HG03108 (cell line): Measurements from ENCODE around the gene KRT78.

Experiments
- ATAC-seq: cut with Tn5 transposase; IDR thresholded peaks from one replicate; pipeline ENCODE4 v1.9.1; 2021; ENCODE audit warnings: moderate library complexity; ENCODE audit not compliant: unreplicated experiment

KRT78 gene

DNA sequence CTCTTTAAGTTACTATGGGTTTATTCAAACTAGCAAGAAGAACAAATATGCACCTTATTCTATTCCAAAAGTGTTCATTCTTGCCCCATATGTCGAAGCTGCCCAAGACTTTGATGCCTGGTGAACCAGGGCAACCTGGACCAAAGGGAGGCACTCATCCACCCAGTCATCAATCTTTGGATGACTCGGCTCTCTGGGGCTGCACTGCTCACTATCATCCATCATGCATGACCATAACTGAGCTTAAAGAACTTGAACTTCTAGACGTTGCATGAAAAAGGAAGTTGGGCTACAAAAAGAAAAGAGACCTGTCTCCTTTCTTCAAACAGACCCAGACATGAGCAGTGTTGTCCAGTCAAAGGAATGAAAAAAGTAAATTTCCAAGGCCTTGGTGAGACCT, 36.0 kb downstream of the KRT78 start:
- ATAC-seq, result no peak

DNA sequence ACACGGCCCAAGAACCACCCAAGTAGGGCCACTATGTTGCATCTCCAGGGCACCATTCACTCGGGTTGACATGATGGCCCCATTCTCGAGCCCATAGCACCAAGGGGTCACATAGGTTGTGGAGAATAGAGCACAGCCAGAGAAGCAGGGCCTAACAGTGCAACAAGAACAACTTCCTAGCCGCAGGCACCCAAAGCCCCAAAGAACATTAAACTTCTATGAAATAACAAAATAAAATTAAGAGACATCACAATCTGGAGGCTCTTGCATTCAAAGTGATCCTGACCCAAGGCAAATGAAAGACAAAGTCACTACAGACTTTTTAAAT, 36.8 kb downstream of the KRT78 start:
- no peak for ATAC-seq

DNA sequence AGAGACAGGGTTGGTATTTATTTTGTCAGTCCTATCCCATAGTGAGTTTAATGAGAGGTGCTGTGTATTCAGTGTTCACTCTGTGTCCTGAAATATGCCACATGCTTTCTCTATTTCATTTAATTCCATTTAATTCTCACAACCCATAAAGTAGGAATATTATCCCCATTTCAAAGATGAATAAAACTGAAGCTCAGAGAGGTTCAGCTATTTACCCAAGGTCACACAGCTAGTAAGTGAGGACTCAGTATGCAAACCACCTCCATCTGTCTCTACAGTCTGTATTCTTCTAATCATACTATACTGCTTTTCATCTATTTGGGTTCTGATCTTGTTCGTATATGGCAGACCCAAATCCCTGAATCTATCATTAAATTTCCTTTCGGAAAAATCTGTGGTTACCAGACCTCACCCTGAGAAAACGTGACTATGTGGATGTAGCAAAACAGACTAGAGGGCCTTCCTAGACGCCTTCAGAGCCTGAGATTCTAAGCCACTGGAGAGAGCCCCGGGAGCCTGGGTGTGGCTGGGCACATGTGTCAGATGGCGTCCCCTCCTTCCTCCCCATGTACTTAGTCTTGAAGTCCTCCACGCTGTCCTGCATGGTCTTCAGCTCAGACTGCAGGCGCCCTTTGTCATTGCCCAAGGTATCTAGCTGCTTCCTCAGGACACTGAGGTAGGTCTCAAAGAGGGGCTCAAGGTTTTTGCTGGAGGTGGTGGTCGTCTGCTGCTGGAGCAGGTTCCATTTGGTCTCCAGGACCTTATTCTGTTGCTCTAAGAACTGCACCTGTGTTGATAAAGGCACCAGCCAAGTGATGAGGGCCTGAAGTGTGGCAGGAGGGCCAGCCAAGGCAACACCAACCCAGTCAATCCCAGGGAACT, 37.4 kb downstream of the KRT78 start:
- no peak for ATAC-seq

- no peak for ATAC-seq
These were observed 38.2 kb downstream of the KRT78 start for GRCh38 chr12:52810554-52810953.

DNA sequence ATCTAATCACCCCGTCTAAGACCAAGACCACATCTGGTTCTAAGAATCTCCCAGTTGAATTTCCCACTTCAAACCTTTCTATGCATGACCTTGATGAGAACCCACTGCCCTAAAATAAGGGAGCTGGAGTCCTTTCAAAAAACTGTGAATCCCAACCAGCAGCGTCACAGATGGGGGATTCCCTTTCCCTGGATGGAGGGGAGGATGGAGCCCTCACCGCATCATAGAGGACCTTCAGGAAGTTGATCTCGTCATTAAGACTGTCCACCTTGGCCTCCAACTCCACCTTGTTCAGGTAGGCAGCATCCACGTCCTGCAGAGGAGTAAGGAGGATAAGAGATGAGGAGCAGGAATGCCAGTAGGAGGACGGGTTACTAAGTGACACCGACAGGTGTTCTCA, 39.6 kb downstream of the KRT78 start:
- no peak for ATAC-seq

- ATAC-seq, result no peak
These were observed 40.1 kb downstream of the KRT78 start for GRCh38 chr12:52808573-52809160.

DNA sequence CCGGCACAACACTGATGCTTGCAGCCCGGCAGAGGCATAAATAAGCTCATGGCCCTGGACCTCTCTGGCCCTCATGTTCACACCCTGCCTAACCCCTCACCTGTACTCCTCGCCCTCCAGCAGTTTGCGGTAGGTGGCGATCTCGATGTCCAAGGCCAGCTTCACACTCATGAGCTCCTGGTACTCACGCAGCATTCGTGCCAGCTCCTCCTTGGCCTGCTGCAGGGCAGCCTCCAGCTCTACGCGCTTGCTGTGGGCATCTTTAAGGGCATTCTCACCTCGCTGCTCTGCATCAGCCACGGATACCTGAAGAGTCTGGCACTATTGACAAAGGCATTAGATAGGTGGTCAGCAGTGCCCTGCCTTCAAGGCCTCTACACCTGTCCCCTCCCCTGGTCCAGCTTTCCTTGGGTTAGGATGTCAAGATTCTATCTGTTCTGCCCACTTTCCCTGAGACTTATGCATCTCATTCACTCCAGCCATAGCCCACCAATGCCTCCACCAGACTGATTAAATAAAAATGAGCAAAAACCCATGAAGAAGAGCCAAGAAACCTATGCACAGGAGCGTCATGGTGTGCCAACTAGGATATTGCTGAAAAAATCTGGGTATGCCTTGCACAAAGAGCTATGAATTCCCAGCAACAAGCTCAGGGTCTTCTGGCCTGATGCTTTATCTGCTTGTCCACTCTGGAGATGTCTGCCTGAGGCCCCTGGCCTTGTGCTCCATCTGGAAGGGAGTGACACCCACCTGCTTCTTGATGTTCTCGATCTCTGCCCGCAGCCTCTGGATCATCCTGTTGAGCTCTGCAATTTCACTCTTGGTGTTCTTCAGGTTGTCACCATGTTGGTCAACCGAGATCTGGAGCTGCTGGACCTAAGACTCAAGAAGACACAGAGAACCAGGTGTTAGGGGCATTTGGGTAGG, 41.0 kb downstream of the KRT78 start:
- ATAC-seq, result no peak

- no peak for ATAC-seq
These were observed 41.8 kb downstream of the KRT78 start for GRCh38 chr12:52806821-52807543.

DNA sequence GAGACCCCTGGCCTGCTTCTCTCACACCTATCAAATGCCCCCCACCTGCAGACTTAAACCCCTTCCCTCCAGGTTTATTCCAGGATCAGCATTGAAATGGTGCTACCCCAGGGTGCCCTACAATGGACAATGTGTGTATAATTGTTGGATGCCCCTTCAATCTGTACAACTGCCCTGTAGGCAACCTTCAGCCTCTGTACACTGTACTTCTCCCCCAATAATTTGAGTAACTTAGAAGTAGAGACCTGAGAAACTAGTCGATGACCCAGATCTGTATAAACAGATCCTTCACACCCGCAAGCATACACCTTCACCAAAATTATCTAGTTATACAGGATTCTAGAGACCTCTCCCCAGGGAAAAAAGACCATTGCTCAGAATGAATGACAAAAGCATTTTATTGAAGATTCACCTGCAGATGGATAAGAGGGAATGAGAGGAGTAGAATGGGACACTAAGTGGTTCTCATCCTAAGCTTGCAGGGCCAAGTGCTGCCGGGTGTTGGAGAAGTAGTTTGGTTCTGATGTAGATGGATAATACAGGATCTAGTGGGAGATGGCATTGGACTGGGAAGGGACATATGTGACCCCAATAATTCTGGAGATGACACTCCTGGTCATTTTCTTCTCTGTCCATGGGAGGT, 42.5 kb downstream of the KRT78 start:
- no peak for ATAC-seq

DNA sequence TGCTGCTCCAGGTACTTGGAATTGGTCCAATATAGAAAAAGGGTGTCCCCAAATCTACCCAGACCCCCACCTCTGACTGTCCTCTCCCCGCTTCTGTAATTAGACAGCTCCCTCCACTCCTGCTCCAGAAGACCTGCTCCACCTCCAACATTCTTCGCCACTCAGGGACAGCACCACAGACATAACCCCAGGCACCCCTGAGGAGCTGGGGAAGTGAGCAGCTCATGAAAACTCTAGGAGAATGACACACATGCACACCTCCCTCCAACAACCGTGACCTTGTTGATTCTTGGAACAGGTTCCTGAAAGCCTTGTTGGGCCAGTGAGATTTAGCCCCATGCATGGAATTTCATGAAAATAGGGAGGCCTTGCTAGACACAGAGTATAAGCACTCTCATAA, 43.1 kb downstream of the KRT78 start:
- no peak for ATAC-seq

DNA sequence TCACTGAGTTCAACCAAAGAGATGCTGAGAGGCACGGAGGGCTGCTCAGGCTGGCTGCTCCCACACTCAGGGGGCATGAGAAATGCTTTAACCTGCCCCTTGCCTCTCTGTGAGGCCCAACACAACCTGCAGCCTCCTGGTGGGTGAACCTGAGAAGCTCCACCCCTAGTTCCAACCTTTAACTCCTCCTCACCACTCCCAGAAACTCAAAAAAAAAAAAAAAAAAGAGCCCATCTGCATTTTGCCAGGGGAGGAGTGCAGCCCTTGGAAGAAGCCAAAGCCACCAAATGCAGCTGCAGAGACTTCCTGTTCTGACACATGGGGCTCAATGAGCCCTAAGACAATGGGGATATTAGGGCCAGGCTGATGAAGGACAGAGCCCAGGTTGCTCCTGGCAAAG, 43.8 kb downstream of the KRT78 start:
- ATAC-seq, result no peak

- no peak for ATAC-seq
These were observed 46.4 kb downstream of the KRT78 start for GRCh38 chr12:52802442-52802841.

DNA sequence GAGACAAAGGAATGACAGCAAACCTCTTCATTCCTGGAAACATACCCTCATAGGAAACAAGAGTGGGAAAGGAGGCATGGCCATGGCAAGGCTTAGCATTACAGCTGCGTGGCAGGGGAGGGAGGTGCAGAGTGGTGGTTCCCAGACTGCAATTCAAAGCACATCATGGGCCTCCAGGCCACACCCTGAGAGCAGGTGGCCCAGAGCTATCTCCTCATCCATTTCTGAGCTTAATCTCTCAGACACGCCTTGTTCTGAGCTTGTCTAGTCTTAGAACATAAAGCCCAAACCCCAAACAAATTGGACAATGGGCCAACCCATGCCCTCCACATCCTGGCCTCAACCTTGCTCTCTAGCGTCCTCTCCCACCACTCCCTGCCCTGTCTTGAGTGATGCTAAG, 47.0 kb downstream of the KRT78 start:
- no peak for ATAC-seq

DNA sequence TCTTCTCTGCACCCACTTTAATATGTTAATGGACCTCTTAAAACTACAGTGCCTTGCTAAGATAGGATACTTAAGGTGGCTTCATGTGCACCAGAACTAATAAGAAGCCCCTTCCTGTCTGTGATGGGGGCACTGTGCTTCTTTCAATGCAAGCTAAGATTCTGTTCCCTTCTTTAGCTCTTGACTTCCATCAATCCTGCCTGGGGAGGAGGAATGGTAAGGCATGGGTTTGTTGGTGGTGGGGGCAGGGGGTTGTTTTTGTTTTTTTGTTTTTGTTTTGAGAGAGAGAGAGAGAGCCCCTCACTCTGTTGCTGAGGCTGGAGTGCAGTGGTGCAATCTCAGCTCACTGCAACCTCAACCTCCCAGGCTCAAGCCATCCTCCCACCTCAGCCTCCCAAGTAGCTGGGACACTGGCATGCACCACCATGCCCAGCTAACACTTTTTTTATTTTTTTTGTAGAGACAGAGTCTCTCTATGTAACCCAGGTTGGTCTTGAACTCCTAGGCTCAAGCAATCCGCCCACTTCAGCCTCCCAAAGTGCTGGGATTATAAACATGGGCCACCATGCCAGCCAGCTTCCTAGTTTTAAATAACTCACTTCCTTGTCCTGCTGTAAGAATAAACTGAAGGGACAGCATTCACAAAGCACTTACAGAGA, 48.4 kb downstream of the KRT78 start:
- ATAC-seq, result no peak

- ATAC-seq, result no peak
These were observed 49.1 kb downstream of the KRT78 start for GRCh38 chr12:52799505-52800211.

GRCh38 chr12:52798671-52799504, 49.9 kb downstream of the KRT78 start:
- ATAC-seq, result no peak

DNA sequence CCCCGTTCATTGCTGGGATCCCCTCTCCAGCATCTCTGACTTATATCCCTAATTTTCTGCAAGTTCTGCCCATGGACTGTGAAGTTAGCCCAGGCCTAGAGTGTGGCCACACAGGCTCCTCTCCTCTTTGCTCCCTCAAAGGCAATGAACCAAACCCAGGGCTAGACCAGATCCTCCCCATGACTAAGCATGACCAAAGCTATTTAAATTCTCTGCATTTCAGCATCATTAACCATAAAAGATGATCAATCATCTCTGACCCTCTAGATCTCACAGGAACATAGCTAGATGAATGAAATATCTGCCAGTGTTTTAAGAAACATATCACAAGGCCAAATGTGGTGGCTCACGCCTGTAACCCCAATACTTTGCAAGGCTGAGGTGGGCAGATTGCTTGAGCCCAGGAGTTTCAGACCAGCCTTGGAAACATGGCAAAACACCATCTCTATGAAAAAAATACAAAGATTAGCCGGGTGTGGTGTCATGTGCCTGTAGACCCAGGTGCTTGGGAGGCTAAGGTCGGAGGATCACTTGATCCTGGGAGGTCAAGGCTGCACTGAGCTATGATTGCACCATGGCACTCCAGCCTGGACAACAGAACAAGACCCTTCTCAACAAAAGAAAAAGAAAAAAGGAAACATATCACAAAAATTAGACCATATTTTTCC, 50.7 kb downstream of the KRT78 start:
- no peak for ATAC-seq

DNA sequence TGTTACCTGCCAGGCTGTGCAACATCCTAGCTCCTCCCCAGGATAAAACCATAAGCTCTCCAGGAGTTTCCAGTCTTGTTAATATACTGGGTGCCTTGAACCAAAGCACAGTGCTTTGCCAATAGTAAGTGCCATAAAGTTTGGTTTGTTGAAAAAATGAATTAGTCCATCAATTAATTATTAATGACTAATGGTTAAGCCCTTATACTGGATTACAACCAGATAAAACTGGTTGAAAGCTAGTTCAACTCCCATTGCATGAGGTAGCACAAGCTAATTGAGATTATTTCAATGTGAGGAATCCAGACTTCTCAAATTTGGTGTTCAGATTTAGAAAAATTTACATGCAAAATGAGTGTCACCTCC, 51.3 kb downstream of the KRT78 start:
- ATAC-seq, result no peak
